ES-I3 (cell line): ENCODE results near the gene MTFR1L.

ENCODE experiments used
- H3K36me3 ChIP-seq: 2 replicates; pipeline ENCODE4 v1.6.1; 2013; ENCODE audit warnings: mild to moderate bottlenecking, low read length, control low read depth, moderate library complexity; ENCODE audit not compliant: insufficient read depth
- H3K4me1 ChIP-seq: 2 replicates; pipeline ENCODE4 v1.6.1; 2013; ENCODE audit warnings: mild to moderate bottlenecking, control low read depth, low read length; ENCODE audit not compliant: insufficient read depth
- H3K9ac ChIP-seq: 2 replicates; pipeline ENCODE4 v1.6.1; 2013; ENCODE audit warnings: low read depth, mild to moderate bottlenecking, low read length, moderate library complexity
- H3K9me3 ChIP-seq: 2 replicates; pipeline ENCODE4 v1.6.1; 2013; ENCODE audit warnings: mild to moderate bottlenecking, low read length, moderate library complexity; ENCODE audit not compliant: control insufficient read depth, insufficient read depth

The MTFR1L gene

DNA sequence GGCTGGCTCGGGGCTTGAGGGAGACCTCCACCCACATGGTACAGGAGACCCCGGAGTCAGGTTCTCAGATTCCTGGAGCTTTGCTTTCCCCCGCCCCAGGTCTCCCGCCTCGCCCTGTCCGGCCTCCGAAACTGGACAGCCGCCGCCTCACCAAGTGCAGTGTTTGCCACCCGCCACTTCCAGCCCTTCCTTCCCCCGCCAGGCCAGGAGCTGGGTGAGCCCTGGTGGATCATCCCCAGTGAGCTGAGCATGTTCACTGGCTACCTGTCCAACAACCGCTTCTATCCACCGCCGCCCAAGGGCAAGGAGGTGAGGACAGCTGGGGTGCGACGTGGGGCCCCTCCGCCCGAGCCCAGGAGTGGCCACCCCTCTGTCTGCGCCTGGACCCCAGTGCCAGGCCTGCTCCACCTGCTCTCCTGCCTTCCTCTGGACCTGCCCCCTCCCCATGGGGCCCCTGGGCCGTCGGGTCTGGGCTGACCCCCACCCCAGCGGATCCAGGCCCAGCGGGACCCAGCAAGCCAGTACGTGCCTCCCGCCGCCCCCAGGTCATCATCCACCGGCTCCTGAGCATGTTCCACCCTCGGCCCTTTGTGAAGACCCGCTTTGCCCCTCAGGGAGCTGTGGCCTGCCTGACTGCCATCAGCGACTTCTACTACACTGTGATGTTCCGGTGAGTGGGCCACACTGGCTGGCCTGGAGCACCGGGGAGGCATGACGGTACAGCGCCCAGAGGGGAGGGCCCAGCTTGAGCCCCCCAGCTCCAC is 11.1 kb upstream of the MTFR1L start:
- H3K36me3 ChIP-seq: peaks cover 11% of the 10 kb centered on the region; the same call in 1 of the 2 replicates
- no peaks in the 10 kb centered on the region; the same call in 1 of the 2 replicates for H3K4me1 ChIP-seq
- H3K9ac ChIP-seq: no peak overlapping the region
- no peaks in the 10 kb centered on the region for H3K9me3 ChIP-seq

DNA sequence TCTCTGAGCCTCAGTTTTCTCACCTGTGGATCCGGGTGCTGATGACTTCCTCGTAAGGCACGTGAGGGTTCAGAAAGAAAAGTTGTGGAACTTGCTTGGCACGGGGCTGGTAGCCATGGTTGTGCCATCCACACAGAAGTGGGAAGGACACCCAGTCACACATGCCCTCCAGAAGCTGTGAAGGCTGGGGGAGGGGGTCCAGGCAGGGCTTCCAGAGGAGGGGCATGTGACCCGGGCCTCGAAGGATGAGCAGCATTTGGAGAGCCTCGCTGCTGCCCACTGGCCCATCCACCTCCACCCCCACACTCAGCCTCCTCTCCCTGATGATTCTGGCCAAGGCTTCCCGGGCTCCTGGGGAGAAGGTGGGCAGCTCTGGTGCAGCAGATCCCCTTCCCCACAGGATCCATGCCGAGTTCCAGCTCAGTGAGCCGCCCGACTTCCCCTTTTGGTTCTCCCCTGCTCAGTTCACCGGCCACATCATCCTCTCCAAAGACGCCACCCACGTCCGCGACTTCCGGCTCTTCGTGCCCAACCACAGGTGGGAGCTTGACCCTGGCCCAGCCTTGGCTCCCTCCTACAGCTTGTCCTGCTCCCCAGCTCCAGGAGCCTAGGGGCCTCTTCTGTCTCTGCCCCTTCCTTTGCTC is 10.3 kb upstream of the MTFR1L start:
- H3K4me1 ChIP-seq: no peaks in the 10 kb centered on the region
- peaks cover 14% of the 10 kb centered on the region; the same call in 1 of the 2 replicates for H3K36me3 ChIP-seq
- H3K9me3 ChIP-seq: no peaks in the 10 kb centered on the region
- no peak overlapping the region for H3K9ac ChIP-seq

DNA sequence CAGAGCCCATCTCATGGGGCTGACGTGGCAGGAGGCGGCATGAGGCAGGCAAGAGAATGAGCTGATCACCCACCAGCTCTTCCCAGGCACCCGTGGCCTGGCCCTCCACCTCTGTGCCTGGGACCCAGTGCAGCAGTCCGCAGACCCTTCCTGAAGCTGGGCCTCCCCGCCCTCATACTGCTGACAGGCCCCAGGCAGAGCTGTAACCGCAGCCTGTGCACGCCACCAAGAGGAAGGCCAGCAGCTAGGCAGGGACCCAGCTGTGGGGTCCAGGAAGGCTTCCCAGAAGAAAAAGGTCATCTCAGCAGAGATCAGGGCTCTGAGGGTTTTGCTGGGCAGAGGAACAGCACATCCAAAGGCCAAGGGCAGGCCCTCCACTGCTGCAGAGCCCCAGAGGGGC is 9.8 kb upstream of the MTFR1L start:
- Histone ChIP-seq H3K9me3 (no peaks in the 10 kb centered on the region), H3K36me3 (peaks cover 14% of the 10 kb centered on the region; the same call in 1 of the 2 replicates), H3K9ac (no peak overlapping the region), H3K4me1 (no peaks in the 10 kb centered on the region)

DNA sequence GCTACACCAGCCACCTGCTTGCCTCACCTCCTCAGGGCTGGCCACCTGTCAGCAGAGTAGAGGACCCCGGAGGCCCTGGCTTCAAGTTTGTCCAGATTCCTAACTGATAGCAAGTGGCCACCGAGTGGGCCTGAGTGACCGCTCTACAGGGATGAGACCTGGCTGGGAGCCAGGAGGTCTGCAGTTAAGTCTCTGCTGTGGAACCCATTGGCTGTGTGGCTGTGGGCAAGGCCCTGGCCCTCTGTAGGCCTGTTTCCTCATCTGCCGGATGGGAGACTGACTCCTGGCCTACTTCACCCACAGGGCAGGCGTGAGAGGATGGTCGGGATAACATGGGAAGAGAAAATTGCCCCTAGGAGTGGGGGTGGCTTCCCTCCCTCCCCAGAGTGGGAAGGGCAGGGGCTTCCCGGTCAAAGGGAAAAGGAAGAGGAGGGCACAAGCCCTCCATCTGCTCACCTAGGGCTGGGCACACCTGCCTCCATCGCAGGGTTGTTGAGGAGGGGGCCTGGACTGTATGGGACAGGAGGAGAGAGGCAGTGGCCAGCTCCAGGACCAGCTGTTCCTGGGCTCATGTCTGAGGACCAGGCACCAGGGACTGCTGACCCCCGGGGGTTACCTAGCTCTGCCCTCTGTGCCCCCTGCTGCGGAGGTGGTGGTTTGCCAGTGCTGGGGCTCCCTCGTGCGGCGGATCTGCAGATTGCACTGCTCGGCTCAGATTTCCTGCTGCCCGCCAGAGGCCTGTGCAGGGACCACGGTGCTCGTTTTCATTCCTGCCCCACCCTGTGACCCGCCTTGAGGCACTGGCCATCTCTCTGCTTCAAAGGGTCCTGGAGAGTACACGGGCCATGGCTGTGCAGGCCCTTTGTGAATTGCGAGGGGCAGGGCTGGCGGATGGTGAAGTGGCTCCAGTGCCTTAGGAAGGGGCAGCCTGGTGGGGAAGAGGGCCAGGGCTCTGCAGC is 9.1 kb upstream of the MTFR1L start:
- Histone ChIP-seq H3K9me3 (no peaks in the 10 kb centered on the region), H3K36me3 (peaks cover 13% of the 10 kb centered on the region; the same call in 1 of the 2 replicates), H3K9ac (no peak overlapping the region), H3K4me1 (no peaks in the 10 kb centered on the region)

DNA sequence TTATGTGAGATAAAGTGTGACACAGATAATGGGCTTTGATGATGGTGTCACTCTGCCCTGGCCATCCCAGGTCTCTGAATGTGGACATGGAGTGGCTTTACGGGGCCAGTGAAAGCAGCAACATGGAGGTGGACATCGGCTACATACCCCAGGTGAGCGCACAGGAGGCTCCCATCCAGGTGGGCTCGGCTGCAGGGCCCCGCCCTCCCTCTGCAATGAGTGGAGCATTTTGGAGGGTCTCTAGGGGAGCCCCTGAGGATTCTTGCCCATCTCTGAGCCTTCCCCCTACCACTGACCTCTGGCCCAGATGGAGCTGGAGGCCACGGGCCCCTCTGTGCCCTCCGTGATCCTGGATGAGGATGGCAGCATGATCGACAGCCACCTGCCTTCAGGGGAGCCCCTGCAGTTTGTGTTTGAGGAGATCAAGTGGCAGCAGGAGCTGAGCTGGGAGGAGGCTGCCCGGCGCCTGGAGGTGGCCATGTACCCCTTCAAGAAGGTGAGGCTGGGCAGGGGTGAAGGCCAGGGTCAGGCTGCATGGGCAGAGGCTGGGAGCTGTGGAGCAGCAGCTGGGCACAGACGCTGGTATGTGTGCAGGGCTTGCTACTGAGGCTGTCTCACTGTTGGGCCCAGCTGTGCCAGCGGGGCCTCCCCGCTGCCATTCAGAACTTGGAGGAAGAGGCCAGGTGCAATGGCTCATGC is 8.2 kb upstream of the MTFR1L start:
- Histone ChIP-seq H3K9me3 (no peaks in the 10 kb centered on the region), H3K36me3 (peaks cover 7% of the 10 kb centered on the region; the same call in 1 of the 2 replicates), H3K4me1 (no peaks in the 10 kb centered on the region), H3K9ac (no peak overlapping the region)

DNA sequence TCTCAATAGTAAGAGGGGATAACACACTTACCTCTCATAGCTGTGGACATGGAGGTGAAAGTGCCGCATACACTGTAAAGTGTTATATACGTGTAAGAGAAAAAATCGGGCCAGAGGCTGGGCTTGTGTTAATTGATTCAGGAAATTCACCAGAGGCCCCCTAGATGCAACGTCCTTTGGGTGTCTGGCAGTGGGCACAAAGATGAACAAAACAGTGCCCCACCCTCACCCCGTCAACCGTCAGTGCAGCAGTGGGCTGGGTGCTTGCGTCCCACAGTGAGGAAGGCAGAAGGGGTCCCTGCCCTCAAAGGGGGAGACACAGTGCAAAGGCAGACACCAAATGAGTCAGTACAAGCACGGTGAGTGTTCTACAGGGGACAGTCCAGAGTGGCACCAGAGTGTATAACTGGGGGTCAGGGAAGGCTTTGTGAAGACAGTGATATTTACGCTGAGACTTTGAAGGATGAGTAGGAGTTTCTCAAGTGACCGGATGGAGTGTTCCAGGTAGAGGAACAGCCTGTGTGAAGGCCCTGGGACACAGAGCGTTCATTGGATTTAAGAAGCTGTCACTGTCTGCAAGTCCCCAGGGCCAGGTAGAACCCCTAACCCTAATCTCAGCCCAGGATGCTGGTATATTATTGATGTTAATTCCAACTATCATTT is 6.6 kb upstream of the MTFR1L start:
- Histone ChIP-seq H3K36me3 (0 out of 2 replicates have a peak, but pooled peaks cover 3% of the 10 kb centered on the region), H3K9me3 (no peaks in the 10 kb centered on the region)

GRCh38 chr1:25813734-25814471 is 5.9 kb upstream of the MTFR1L start:
- H3K4me1 ChIP-seq: peaks cover 8% of the 10 kb centered on the region
- 0 out of 2 replicates have a peak, but pooled peaks cover 3% of the 10 kb centered on the region for H3K36me3 ChIP-seq
- no peaks in the 10 kb centered on the region for H3K9me3 ChIP-seq
- no peak overlapping the region for H3K9ac ChIP-seq

More for the DNA sequence above, 6.6 kb upstream of the MTFR1L start:
- no peak overlapping the region for H3K9ac ChIP-seq
- peaks cover 1% of the 10 kb centered on the region for H3K4me1 ChIP-seq

DNA sequence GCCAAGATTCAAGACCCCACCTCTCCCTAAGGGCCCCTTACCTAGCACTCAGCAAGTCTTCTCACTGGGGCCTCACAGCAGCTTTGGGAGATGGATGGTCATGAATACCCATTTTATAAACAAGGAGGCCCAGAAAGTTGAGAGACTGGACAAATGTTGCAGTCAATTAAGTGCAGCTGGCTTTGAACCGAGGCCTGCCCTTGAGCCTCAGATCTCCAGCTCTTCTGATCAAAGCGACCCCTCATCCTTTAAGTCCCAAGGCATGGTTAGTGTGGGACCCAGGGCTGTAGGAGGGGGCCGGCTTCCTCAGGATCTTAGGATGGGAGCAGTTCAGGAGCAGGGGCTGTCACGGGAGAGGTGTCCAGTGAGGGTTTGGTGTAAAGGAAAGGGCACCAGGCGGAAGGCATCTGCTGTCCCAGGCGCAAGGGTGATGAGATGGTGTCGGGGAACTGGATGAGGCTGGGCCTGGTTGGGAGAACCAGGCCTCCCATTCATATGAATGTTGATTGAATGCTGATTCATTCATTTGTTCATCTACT is 5.1 kb upstream of the MTFR1L start:
- no peak overlapping the region for H3K9ac ChIP-seq
- 0 out of 2 replicates have a peak, but pooled peaks cover 3% of the 10 kb centered on the region for H3K36me3 ChIP-seq
- no peaks in the 10 kb centered on the region for H3K9me3 ChIP-seq
- H3K4me1 ChIP-seq: peaks cover 9% of the 10 kb centered on the region

- 0 out of 2 replicates have a peak, but pooled peaks cover 3% of the 10 kb centered on the region for H3K36me3 ChIP-seq
- H3K4me1 ChIP-seq: peaks cover 9% of the 10 kb centered on the region
- no peak overlapping the region for H3K9ac ChIP-seq
- no peaks in the 10 kb centered on the region for H3K9me3 ChIP-seq
Observed at GRCh38 chr1:25815208-25816111, 4.3 kb upstream of the MTFR1L start.

- H3K36me3 ChIP-seq: 0 out of 2 replicates have a peak, but pooled peaks cover 3% of the 10 kb centered on the region
- no peak overlapping the region for H3K9ac ChIP-seq
- peaks cover 9% of the 10 kb centered on the region for H3K4me1 ChIP-seq
- no peaks in the 10 kb centered on the region for H3K9me3 ChIP-seq
Observed at GRCh38 chr1:25816112-25816718, 3.5 kb upstream of the MTFR1L start.

DNA sequence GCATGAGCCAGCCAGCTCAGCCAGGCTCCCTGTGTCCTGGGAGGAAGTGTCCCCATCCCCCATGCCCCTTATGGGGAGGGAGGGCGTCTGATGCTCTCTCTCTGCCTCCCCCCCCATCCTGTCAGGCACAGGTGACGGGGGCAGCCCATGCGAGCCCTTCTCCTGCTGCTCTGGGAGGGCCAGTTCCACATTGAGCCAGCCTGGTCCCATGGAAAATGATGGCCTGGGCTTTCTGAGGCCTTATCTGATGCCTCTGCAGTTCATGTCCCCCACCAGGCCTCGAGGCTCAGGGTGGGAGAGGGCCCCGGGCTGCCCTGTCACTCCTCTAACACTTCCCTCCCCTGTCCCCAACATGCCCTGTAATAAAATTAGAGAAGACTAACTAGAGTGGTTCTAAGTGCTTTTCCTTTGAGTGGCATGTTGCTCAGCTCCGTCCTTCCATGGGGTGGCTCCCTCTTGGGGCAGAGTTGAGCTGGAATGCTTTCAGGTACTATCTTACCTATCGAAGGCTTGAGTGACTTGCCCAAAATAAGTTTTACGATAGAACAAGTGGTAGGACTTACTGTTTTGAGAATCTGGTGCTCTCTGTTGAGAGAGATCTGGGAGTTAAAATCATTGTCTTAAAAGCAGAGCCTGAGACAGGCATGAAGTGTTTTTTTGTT is 1.8 kb upstream of the MTFR1L start:
- Histone ChIP-seq H3K36me3 (0 out of 2 replicates have a peak, but pooled peaks cover 3% of the 10 kb centered on the region), H3K9me3 (no peaks in the 10 kb centered on the region), H3K9ac (0 out of 2 replicates have a peak overlapping the region, but pooled peaks have one; percentile 4), H3K4me1 (peaks cover 9% of the 10 kb centered on the region)
